GM21381 (cell line): ENCODE results near the gene MYO10.
"Not testable (repeated sequence)": the region's sequence is repeated elsewhere in the genome, so short reads cannot be mapped to it uniquely, and the experiment has no call there.

Experiments used
- ATAC-seq: cut with Tn5 transposase; IDR thresholded peaks from one replicate; pipeline ENCODE4 v1.9.1; 2021; ENCODE audit warnings: mild to moderate bottlenecking, moderate library complexity; ENCODE audit not compliant: unreplicated experiment

MYO10 gene

GRCh38 chr5:16722097-16722495 is 214.0 kb downstream of the MYO10 start:
- no peak for ATAC-seq

GRCh38 chr5:16721151-16722096 is 214.7 kb downstream of the MYO10 start:
- ATAC-seq: no peak

GRCh38 chr5:16718036-16718435 is 218.1 kb downstream of the MYO10 start:
- not testable (repeated sequence) for ATAC-seq

GRCh38 chr5:16713386-16713928 is 222.6 kb downstream of the MYO10 start:
- ATAC-seq: no peak

- no peak for ATAC-seq
These were observed 223.5 kb downstream of the MYO10 start for GRCh38 chr5:16712620-16713019.

- no peak for ATAC-seq
These were observed 223.9 kb downstream of the MYO10 start for GRCh38 chr5:16712178-16712577.

GRCh38 chr5:16709691-16710433 is 226.2 kb downstream of the MYO10 start:
- no peak for ATAC-seq

GRCh38 chr5:16707869-16708192 is 228.3 kb downstream of the MYO10 start:
- no peak for ATAC-seq

GRCh38 chr5:16707168-16707868 is 228.8 kb downstream of the MYO10 start:
- no peak for ATAC-seq

GRCh38 chr5:16704945-16705344 is 231.1 kb downstream of the MYO10 start:
- ATAC-seq: no peak

- no peak for ATAC-seq
These were observed 233.1 kb downstream of the MYO10 start for GRCh38 chr5:16702964-16703363.

- no peak for ATAC-seq
These were observed 234.7 kb downstream of the MYO10 start for GRCh38 chr5:16701134-16702099.

- ATAC-seq: no peak
These were observed 236.0 kb downstream of the MYO10 start for GRCh38 chr5:16700081-16700480.

- ATAC-seq: no peak
These were observed 240.3 kb downstream of the MYO10 start for GRCh38 chr5:16695779-16696178.

- no peak for ATAC-seq
These were observed 242.2 kb downstream of the MYO10 start for GRCh38 chr5:16693879-16694278.

GRCh38 chr5:16691731-16692130 is 244.4 kb downstream of the MYO10 start:
- ATAC-seq: no peak

- peak; percentile 93 for ATAC-seq
These were observed 245.7 kb downstream of the MYO10 start for GRCh38 chr5:16690243-16690852.

GRCh38 chr5:16687898-16688297 is 248.2 kb downstream of the MYO10 start:
- ATAC-seq: no peak

GRCh38 chr5:16685069-16685468 is 251.0 kb downstream of the MYO10 start:
- ATAC-seq: no peak

GRCh38 chr5:16681876-16682275 is 254.2 kb downstream of the MYO10 start:
- no peak for ATAC-seq
